IMR-90 (cell line): ENCODE measurements around the gene DIPK1B. TPM values are rescaled to one million over a fixed set of nuclear protein-coding genes. Genes with fewer than 3 reads are reported as not detected.

Experiments used
- ATAC-seq: fragments of 200-7000 bp; cut with Tn5 transposase; 2 replicates; pipeline ENCODE4 v1.9.1; 2020; ENCODE audit warnings: low read depth, mild to moderate bottlenecking, moderate library complexity
- BruUV-seq: library from RNA; stranded (reverse); fragments of 400-500 nt; replicated peaks from 2 replicates; lab custom pipeline; 2021; lab: Mats Ljungman, UMichigan
- CTCF ChIA-PET: fragments of 300-600 bp; formaldehyde crosslinking; extraction: SDS; loops from one replicate; lab custom pipeline; 2021; ENCODE audit warnings: antibody characterized with exemption; lab: Yijun Ruan, JAX
- POLR2A ChIA-PET: fragments of 300-600 bp; sonication (Branson Sonifier 250); formaldehyde crosslinking; loops from one replicate; lab custom pipeline; 2022; ENCODE audit warnings: antibody characterized with exemption; ENCODE audit not compliant: unreplicated experiment; lab: Charles Lee
- DNase-seq: peaks from one replicate; pipeline ENCODE4 v3.0.0; 2013
- H2AFZ ChIP-seq: replicated peaks from 2 replicates; pipeline ENCODE3; 2013; ENCODE audit warnings: low read length, mild to moderate bottlenecking; ENCODE audit not compliant: poor library complexity
- H2AK5ac ChIP-seq: 2 replicates; pipeline ENCODE4 v1.6.1; 2013; ENCODE audit warnings: low read depth, low read length, inconsistent platforms
- H2AK9ac ChIP-seq: replicated peaks from 2 replicates; pipeline ENCODE3; 2013; ENCODE audit warnings: mild to moderate bottlenecking, low read depth, low read length, moderate library complexity; ENCODE audit not compliant: poor library complexity
- H2BK120ac ChIP-seq: 2 replicates; pipeline ENCODE4 v1.6.1; 2013; ENCODE audit warnings: low read depth, low read length, inconsistent platforms
- H2BK15ac ChIP-seq: 3 replicates; pipeline ENCODE4 v1.6.1; 2013; ENCODE audit warnings: low read depth, low read length, inconsistent platforms
- H2BK20ac ChIP-seq: 2 replicates; pipeline ENCODE4 v1.6.1; 2013; ENCODE audit warnings: low read depth, mild to moderate bottlenecking, inconsistent platforms, low read length, moderate library complexity
- H2BK5ac ChIP-seq: 2 replicates; pipeline ENCODE4 v1.6.1; 2013; ENCODE audit warnings: mild to moderate bottlenecking, low read depth, low read length, inconsistent platforms; ENCODE audit not compliant: poor library complexity, severe bottlenecking
- H3K14ac ChIP-seq: replicated peaks from 2 replicates; pipeline ENCODE4 v1.6.1; 2013; ENCODE audit warnings: low read depth, low read length, inconsistent platforms
- H3K18ac ChIP-seq: 2 replicates; pipeline ENCODE4 v1.6.1; 2013; ENCODE audit warnings: low read depth, low read length, control low read depth
- H3K23ac ChIP-seq: 2 replicates; pipeline ENCODE4 v1.6.1; 2013; ENCODE audit warnings: low read depth, low read length, inconsistent platforms
- H3K27ac ChIP-seq: 2 replicates; pipeline ENCODE4 v1.5.1; 2013; ENCODE audit warnings: mild to moderate bottlenecking, control low read depth, low read length; ENCODE audit not compliant: insufficient read depth
- H3K27me3 ChIP-seq: 2 replicates; pipeline ENCODE4 v1.6.1; 2013; ENCODE audit warnings: low read length; ENCODE audit not compliant: control insufficient read depth, insufficient read depth
- H3K36me3 ChIP-seq: 2 replicates; pipeline ENCODE4 v1.6.1; 2013; ENCODE audit warnings: low read length, mixed read lengths; ENCODE audit not compliant: control insufficient read depth, insufficient read depth
- H3K4ac ChIP-seq: 2 replicates; pipeline ENCODE4 v1.6.1; 2013; ENCODE audit warnings: low read depth, low read length, inconsistent platforms
- H3K4me1 ChIP-seq: 2 replicates; pipeline ENCODE4 v1.6.1; 2013; ENCODE audit warnings: low read length, mixed read lengths; ENCODE audit not compliant: control insufficient read depth, insufficient read depth
- H3K4me2 ChIP-seq: 2 replicates; pipeline ENCODE4 v1.6.1; 2013; ENCODE audit warnings: low read depth, mild to moderate bottlenecking, control low read depth, low read length, moderate library complexity
- H3K4me3 ChIP-seq: 2 replicates; pipeline ENCODE4 v1.5.1; 2013; ENCODE audit warnings: low read depth, mild to moderate bottlenecking, control low read depth, low read length, moderate library complexity; ENCODE audit not compliant: insufficient read depth
- H3K56ac ChIP-seq: 2 replicates; pipeline ENCODE4 v1.6.1; 2013; ENCODE audit warnings: low read length, inconsistent platforms; ENCODE audit not compliant: insufficient read depth; ENCODE audit errors: extremely low read depth
- H3K79me1 ChIP-seq, 2 experiments: 2 replicates each; pipeline ENCODE4 v1.6.1; 2013; ENCODE audit warnings: low read length in 2 of 2, inconsistent platforms in 1 of 2, low read depth in 1 of 2
- H3K9ac ChIP-seq: 2 replicates; pipeline ENCODE4 v1.6.1; 2013; ENCODE audit warnings: low read depth, low read length, control low read depth
- H3K9me1 ChIP-seq: 2 replicates; pipeline ENCODE4 v1.6.1; 2013; ENCODE audit warnings: low read length, inconsistent platforms; ENCODE audit not compliant: insufficient read depth
- H3K9me3 ChIP-seq: 2 replicates; pipeline ENCODE4 v1.6.1; 2013; ENCODE audit warnings: low read length; ENCODE audit not compliant: control insufficient read depth, insufficient read depth
- H4K20me1 ChIP-seq: 2 replicates; pipeline ENCODE4 v1.6.1; 2013; ENCODE audit warnings: low read length, inconsistent platforms; ENCODE audit not compliant: insufficient read depth
- H4K5ac ChIP-seq: 2 replicates; pipeline ENCODE4 v1.6.1; 2013; ENCODE audit warnings: mild to moderate bottlenecking, low read depth, low read length, control low read depth
- H4K8ac ChIP-seq, 2 experiments: 2 replicates each; pipeline ENCODE4 v1.6.1; 2013; ENCODE audit warnings: low read depth in 2 of 2, low read length in 2 of 2, control low read depth in 1 of 2, inconsistent platforms in 1 of 2
- H4K91ac ChIP-seq: 2 replicates; pipeline ENCODE4 v1.6.1; 2013; ENCODE audit warnings: low read depth, low read length, inconsistent platforms; ENCODE audit not compliant: insufficient read depth
- CEBPB ChIP-seq: IDR thresholded peaks from 2 replicates; pipeline ENCODE4 v1.6.1; 2012; ENCODE audit warnings: low read depth, low read length, improper control_type of control experiment
- MAFK ChIP-seq: IDR thresholded peaks from 2 replicates; pipeline ENCODE4 v1.6.1; 2012; ENCODE audit warnings: low read depth, low read length, improper control_type of control experiment
- MXI1 ChIP-seq: IDR thresholded peaks from 2 replicates; pipeline ENCODE4 v1.6.1; 2012; ENCODE audit warnings: low read depth, mild to moderate bottlenecking, low read length, moderate library complexity, borderline replicate concordance
- RFX5 ChIP-seq: IDR thresholded peaks from 2 replicates; pipeline ENCODE4 v1.8.0; 2012; ENCODE audit warnings: low read depth, mild to moderate bottlenecking, low read length, moderate library complexity
- WGBS, 2 experiments: methylation state at CpG; one replicate each; pipeline versions ENCODE4 v1.1.5 to v1.1.7; 2013; ENCODE audit warnings: missing lambda C conversion rate in 2 of 2; ENCODE audit not compliant: insufficient read length in 1 of 2; ENCODE audit errors: extremely low coverage in 2 of 2; 5-methylcytosine and 5-hydroxymethylcytosine counted together
- dilution Hi-C: fragments of 300-500 bp; cut with HindIII; formaldehyde crosslinking; loops from one replicate; pipeline ENCODE4 v1.14.3; 2018; ENCODE audit warnings: low sequenced_read_pairs; ENCODE audit not compliant: unreplicated experiment
- in situ Hi-C: fragments of 300-500 bp; cut with MboI; formaldehyde crosslinking; loops from 3 replicates; pipeline ENCODE4 v1.14.3; 2019; ENCODE audit warnings: low sequenced_read_pairs, inconsistent platforms, mixed read lengths
- intact Hi-C: fragments of 100-400 bp; cut with micrococcal nuclease; formaldehyde crosslinking; loops from 2 replicates; pipeline ENCODE4 v1.10.0; 2022
- polyA plus RNA-seq, 3 experiments: library from polyadenylated mRNA; depleted of rRNA; stranded (reverse); fragments of >200 nt; gene quantifications; 2 replicates each; pipeline ENCODE4 v1.2.3, GENCODE V29; 2012; ENCODE audit warnings: low replicate concordance in 1 of 3
- total RNA-seq: library from RNA; depleted of rRNA; stranded (reverse); fragments of >200 nt; gene quantifications from 2 replicates; pipeline ENCODE4 v1.2.3, GENCODE V29; 2012
- TF ChIP-seq, protein P1 (sequence below): conservative IDR thresholded peaks from 2 replicates; pipeline ENCODE4 v1.5.1; 2012; ENCODE audit warnings: mild to moderate bottlenecking, low read depth, low read length, improper control_type of control experiment

The DIPK1B gene
- total and polyA plus RNA-seq, 2 of the 4 experiments (the other 2 are of a cell fraction), result 3.4 to 7.1 TPM

DNA sequence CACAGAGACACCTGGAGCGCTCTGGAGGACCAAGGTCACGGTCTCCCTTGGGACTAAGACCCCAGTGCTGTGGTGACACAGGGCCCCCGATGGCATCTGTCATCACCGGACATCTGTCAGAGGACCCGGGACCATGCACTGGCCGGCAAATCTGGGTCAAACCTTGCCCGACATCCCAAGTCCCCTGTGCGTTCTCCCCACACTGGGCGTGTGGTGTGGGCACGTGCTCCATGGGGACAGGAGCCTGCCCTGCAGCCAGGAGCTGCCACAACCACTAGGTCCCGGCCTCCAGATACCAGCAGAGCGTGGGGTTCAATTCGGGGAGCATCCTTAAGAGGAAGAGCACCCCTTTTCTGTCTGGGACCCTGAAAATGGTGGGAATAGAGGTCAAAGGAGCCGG, 28.6 kb upstream of the DIPK1B start:
- no peak for ATAC-seq
- 89% methylated on average over 11 of the region's 14 CpGs; no CpG with 5 or more reads in 1 of the 2 experiments for WGBS, 2 experiments

More for the DNA sequence above, 28.6 kb upstream of the DIPK1B start:
- H3K56ac ChIP-seq, result no peak overlapping the region
- BruUV-seq, result no TSS peak
- intact Hi-C loops (no loop called here), in situ Hi-C loops (no loop called here), dilution Hi-C loops (no loop called here)
- H3K4ac ChIP-seq, result no peak overlapping the region
- POLR2A ChIA-PET, result no interaction called here
- no peak overlapping the region for H2BK20ac ChIP-seq
- no peak overlapping the region for H2BK120ac ChIP-seq
- no peak overlapping the region for H3K27ac ChIP-seq
- no peak for TF ChIP-seq MXI1
- TF ChIP-seq, protein P1, sequence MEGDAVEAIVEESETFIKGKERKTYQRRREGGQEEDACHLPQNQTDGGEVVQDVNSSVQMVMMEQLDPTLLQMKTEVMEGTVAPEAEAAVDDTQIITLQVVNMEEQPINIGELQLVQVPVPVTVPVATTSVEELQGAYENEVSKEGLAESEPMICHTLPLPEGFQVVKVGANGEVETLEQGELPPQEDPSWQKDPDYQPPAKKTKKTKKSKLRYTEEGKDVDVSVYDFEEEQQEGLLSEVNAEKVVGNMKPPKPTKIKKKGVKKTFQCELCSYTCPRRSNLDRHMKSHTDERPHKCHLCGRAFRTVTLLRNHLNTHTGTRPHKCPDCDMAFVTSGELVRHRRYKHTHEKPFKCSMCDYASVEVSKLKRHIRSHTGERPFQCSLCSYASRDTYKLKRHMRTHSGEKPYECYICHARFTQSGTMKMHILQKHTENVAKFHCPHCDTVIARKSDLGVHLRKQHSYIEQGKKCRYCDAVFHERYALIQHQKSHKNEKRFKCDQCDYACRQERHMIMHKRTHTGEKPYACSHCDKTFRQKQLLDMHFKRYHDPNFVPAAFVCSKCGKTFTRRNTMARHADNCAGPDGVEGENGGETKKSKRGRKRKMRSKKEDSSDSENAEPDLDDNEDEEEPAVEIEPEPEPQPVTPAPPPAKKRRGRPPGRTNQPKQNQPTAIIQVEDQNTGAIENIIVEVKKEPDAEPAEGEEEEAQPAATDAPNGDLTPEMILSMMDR, result no peak
- no peak for TF ChIP-seq RFX5
- no peak for TF ChIP-seq CEBPB
- no peak for TF ChIP-seq MAFK
- H2AK5ac ChIP-seq, result no peak overlapping the region
- peaks cover 4% of the 10 kb centered on the region for H3K4me1 ChIP-seq
- no peak for DNase-seq
- no peak overlapping the region for H2AK9ac ChIP-seq
- H2BK5ac ChIP-seq, result no peak overlapping the region
- no peak overlapping the region for H3K4me2 ChIP-seq
- no peak overlapping the region for H3K23ac ChIP-seq
- no peak overlapping the region for H3K9ac ChIP-seq
- H3K9me3 ChIP-seq, result no peaks in the 10 kb centered on the region
- H3K14ac ChIP-seq, result no peak overlapping the region
- H3K79me1 ChIP-seq, result peaks cover 18 to 47% of the 10 kb centered on the region in 2 experiments
- H2BK15ac ChIP-seq, result no peak overlapping the region
- H3K36me3 ChIP-seq, result no peaks in the 10 kb centered on the region
- H2AFZ ChIP-seq, result no peak overlapping the region
- CTCF ChIA-PET, result no interaction called here
- no peak overlapping the region for H4K5ac ChIP-seq
- no peak overlapping the region for H4K8ac ChIP-seq
- H3K27me3 ChIP-seq, result no peaks in the 10 kb centered on the region; the same call in 1 of the 2 replicates
- H3K4me3 ChIP-seq, result no peak overlapping the region
- no peak overlapping the region for H4K91ac ChIP-seq
- no peak overlapping the region for H3K18ac ChIP-seq
- peaks cover 16% of the 10 kb centered on the region; the same call in 1 of the 2 replicates for H4K20me1 ChIP-seq
- H3K9me1 ChIP-seq, result no peaks in the 10 kb centered on the region
